A549 (cell line): ENCODE results near the gene GLCE.

ENCODE experiments used
- CEBPB ChIP-seq, 2 experiments: fragments of >200 bp in 1 of 2; sonication (Bioruptor Twin) in 1 of 2; formaldehyde crosslinking in 1 of 2; IDR thresholded peaks; 2 replicates each; pipeline ENCODE4 v1.6.1; 2012 to 2016
- MAZ ChIP-seq: fragments of 150-350 bp; IDR thresholded peaks from 2 replicates; pipeline ENCODE4 v1.6.1; 2014; ENCODE audit warnings: antibody characterized with exemption, low read depth, low read length, borderline replicate concordance
- POLR2A ChIP-seq: IDR thresholded peaks from 2 replicates; pipeline ENCODE4 v1.6.1; 2012; ENCODE audit warnings: mild to moderate bottlenecking, low read length
- RAD21 ChIP-seq, 2 experiments: fragments of >200 bp in 1 of 2; sonication (Bioruptor Twin) in 1 of 2; formaldehyde crosslinking in 1 of 2; IDR thresholded peaks in 1 of 2; conservative IDR thresholded peaks in 1 of 2; 2 replicates in 1 of 2; 3 replicates in 1 of 2; pipeline ENCODE4 v1.6.1; 2012 to 2018; ENCODE audit warnings: inconsistent platforms in 1 of 2
- RCOR1 ChIP-seq: fragments of 150-350 bp; IDR thresholded peaks from 2 replicates; pipeline ENCODE4 v1.6.1; 2014; ENCODE audit warnings: antibody characterized with exemption, low read length, low read depth
- RNF2 ChIP-seq: fragments of 200-600 bp; sonication (generic); IDR thresholded peaks from 2 replicates; pipeline ENCODE4 v1.6.1; 2016; ENCODE audit warnings: low read depth, mild to moderate bottlenecking, antibody characterized with exemption, moderate library complexity, borderline replicate concordance
- TF ChIP-seq, protein P1 (sequence below): fragments of >200 bp; sonication (Bioruptor Twin); formaldehyde crosslinking; IDR thresholded peaks from 3 replicates; pipeline ENCODE4 v1.5.1; 2016
- TF ChIP-seq, protein P2 (sequence below): fragments of 250-450 bp; sonication (Bioruptor Pico); IDR thresholded peaks from 2 replicates; pipeline ENCODE4 v1.5.0; 2021; ENCODE audit warnings: mild to moderate bottlenecking, moderate library complexity, borderline replicate concordance

DNA sequence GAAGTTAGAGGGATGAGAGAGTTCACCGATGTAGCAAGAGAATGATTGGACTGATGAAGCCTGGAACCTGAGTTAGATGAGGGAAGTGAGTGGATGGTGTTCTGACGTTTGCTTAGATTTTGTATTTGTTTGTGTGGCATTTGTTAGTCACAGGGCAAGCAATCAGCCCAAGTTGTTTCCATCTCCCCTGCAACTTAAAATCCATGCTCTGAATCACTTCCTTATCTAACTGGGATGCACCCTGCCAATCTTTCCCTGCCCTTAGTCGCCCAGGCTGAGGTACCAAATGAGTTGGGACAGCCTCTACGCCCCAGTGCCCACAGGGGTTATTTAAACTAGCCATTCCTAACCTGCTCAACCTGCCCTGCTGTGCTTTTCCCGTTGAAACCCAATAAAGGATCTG, 150.9 kb downstream of the GLCE start:
- TF ChIP-seq, protein P1, sequence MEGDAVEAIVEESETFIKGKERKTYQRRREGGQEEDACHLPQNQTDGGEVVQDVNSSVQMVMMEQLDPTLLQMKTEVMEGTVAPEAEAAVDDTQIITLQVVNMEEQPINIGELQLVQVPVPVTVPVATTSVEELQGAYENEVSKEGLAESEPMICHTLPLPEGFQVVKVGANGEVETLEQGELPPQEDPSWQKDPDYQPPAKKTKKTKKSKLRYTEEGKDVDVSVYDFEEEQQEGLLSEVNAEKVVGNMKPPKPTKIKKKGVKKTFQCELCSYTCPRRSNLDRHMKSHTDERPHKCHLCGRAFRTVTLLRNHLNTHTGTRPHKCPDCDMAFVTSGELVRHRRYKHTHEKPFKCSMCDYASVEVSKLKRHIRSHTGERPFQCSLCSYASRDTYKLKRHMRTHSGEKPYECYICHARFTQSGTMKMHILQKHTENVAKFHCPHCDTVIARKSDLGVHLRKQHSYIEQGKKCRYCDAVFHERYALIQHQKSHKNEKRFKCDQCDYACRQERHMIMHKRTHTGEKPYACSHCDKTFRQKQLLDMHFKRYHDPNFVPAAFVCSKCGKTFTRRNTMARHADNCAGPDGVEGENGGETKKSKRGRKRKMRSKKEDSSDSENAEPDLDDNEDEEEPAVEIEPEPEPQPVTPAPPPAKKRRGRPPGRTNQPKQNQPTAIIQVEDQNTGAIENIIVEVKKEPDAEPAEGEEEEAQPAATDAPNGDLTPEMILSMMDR: no peak
- TF ChIP-seq, protein P2, sequence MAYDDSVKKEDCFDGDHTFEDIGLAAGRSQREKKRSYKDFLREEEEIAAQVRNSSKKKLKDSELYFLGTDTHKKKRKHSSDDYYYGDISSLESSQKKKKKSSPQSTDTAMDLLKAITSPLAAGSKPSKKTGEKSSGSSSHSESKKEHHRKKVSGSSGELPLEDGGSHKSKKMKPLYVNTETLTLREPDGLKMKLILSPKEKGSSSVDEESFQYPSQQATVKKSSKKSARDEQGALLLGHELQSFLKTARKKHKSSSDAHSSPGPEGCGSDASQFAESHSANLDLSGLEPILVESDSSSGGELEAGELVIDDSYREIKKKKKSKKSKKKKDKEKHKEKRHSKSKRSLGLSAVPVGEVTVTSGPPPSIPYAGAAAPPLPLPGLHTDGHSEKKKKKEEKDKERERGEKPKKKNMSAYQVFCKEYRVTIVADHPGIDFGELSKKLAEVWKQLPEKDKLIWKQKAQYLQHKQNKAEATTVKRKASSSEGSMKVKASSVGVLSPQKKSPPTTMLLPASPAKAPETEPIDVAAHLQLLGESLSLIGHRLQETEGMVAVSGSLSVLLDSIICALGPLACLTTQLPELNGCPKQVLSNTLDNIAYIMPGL (CRISPR knock-in tag): no peak
- TF ChIP-seq POLR2A: no peak
- no peak for TF ChIP-seq CEBPB (IDR thresholded peaks at IDR 0.05)
- no peak for TF ChIP-seq MAZ
- TF ChIP-seq RNF2: no peak
- TF ChIP-seq RCOR1: no peak
- TF ChIP-seq RAD21 (conservative IDR thresholded peaks at IDR 0.05 in 1 of 2, IDR thresholded peaks at IDR 0.05 in 1 of 2): no peak
